ENCODE results near the gene ZC3H4. TPM values are rescaled to one million over a fixed set of nuclear protein-coding genes. Genes with fewer than 3 reads are reported as not detected.

The ZC3H4 gene
- total and polyA plus RNA-seq, 9 of the 15 experiments (the other 6 are each of a cell fraction or from before 2014, with no cell fraction given) = 2.2 to 75.6 (median 18.3) TPM

GRCh38 chr19:47112166-47112996 is 1.2 kb downstream of the ZC3H4 start (continued):
- TF ChIP-seq HNRNPH1 (optimal IDR thresholded peaks at IDR 0.05; ENCODE audit: low read depth, low read length) (no peak), SMAD1 (IDR thresholded peaks at IDR 0.05; ENCODE audit: low read depth, low read length, partially characterized antibody) (peak; percentile 56), NFYB (IDR thresholded peaks at IDR 0.05; ENCODE audit: extremely low read depth, insufficient read length) (no peak), HMGXB4 (CRISPR knock-in tag; IDR thresholded peaks at IDR 0.05) (no peak), NFIX (CRISPR knock-in tag; IDR thresholded peaks at IDR 0.05; ENCODE audit: low read depth) (no peak), RBM15 (IDR thresholded peaks at IDR 0.05; ENCODE audit: insufficient read depth, low read length) (no peak), PCBP2 (IDR thresholded peaks at IDR 0.05; ENCODE audit: low read depth, low read length, poor library complexity, severe bottlenecking) (peak; percentile 36), BRCA1 (IDR thresholded peaks at IDR 0.05) (no peak), BRCA1 (CRISPR knock-in tag; IDR thresholded peaks at IDR 0.05) (no peak), MTF1 (CRISPR knock-in tag; IDR thresholded peaks at IDR 0.05; ENCODE audit: borderline replicate concordance) (0 out of 2 replicates have a peak, but pooled peaks have one; percentile 16), ZNF436 (CRISPR knock-in tag; IDR thresholded peaks at IDR 0.05) (no peak), EP300 (IDR thresholded peaks at IDR 0.05; ENCODE audit: low read length) (no peak), NONO (IDR thresholded peaks at IDR 0.05; ENCODE audit: low read depth in 2 of 2, low read length in 1 of 2) (no peak; a peak in 2 of 4 replicates), ZZZ3 (IDR thresholded peaks at IDR 0.05) (peak; percentile 77), XRCC5 (IDR thresholded peaks at IDR 0.05; ENCODE audit: low read depth, low read length) (no peak), TEAD2 (tag; IDR thresholded peaks at IDR 0.05) (no peak), ZNF280B (CRISPR knock-in tag; IDR thresholded peaks at IDR 0.05) (no peak), ATF4 (CRISPR knock-in tag; IDR thresholded peaks at IDR 0.05) (peak; percentile 40; the same call in 1 of the 2 replicates), POLR3G (IDR thresholded peaks at IDR 0.05; ENCODE audit: extremely low read depth, insufficient read length, insufficient replicate concordance) (no peak), BRD9 (IDR thresholded peaks at IDR 0.05; ENCODE audit: low read depth, partially characterized antibody) (peak; percentile 90), RBBP5 (IDR thresholded peaks at IDR 0.05; ENCODE audit: borderline replicate concordance, insufficient read depth, low read length, poor library complexity, severe bottlenecking) (peak; percentile 4), KAT8 (IDR thresholded peaks at IDR 0.05; ENCODE audit: low read depth) (no peak)
- TF ChIP-seq, protein P1, sequence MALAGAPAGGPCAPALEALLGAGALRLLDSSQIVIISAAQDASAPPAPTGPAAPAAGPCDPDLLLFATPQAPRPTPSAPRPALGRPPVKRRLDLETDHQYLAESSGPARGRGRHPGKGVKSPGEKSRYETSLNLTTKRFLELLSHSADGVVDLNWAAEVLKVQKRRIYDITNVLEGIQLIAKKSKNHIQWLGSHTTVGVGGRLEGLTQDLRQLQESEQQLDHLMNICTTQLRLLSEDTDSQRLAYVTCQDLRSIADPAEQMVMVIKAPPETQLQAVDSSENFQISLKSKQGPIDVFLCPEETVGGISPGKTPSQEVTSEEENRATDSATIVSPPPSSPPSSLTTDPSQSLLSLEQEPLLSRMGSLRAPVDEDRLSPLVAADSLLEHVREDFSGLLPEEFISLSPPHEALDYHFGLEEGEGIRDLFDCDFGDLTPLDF (CRISPR knock-in tag; IDR thresholded peaks at IDR 0.05) = peak; percentile 69; the same call in 1 of the 2 replicates
